ENCODE data around the gene TSPOAP1. TPM values are rescaled to one million over a fixed set of nuclear protein-coding genes. Genes with fewer than 3 reads are reported as not detected.

Gene TSPOAP1
- total and polyA plus RNA-seq, 3 donors from 2014 or later: 7.2 to 13.0 (median 8.2) TPM

DNA sequence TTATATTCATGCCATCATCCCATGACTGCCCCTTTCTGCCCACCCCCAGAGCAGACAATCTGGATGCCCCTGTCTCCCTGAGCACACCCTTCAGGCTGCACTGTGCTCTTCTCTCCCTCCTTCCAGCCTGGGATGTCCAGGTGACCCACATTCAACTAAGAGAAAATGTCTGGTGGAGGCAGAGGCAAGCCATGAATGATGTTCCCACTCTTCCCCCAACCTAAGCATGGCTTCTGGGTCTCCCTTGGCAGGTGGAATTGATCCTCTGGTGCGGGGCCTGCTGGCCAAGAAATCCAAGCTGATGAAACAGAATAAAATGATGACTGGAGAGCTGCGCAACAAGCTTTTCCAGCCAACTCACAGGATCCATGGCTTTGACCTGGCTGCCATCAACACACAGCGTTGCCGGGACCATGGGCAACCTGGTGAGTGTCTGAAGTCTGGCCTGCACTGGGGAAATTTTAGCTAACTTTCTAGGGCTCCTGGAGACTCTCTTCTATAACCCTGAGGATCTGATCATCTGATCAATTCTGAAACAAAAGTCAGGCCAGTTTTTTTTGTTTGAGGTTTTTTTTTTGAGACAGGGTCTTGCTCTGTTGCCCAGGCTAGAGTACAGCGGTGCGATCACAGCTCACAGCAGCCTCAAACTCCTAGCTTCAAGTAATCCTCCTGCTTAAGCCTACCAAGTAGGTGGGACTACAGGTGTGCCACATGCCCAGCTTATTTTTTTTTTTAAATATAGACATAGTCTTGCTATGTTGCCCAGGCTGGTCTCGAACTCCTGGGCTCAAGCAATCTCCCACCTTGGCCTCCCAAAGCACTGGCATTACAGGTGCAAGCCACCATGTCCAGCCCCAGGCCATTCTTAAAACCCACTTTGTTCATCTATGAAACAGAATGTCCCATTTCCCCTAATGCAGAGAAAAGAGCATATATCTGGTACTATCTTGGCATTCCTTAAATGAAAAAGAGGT lies 62.4 kb downstream of the TSPOAP1 start:
- Histone ChIP-seq H3K36me3 (ENCODE audit: low read depth, missing control alignments) (no peaks in the 10 kb centered on the region), H3K27ac (no peak overlapping the region), H3K4me1 (no peaks in the 10 kb centered on the region), H3K9me3 (no peaks in the 10 kb centered on the region), H3K4me3 (no peak overlapping the region), H3K27me3 (no peaks in the 10 kb centered on the region)
- no peak for TF ChIP-seq POLR2A (IDR thresholded peaks at IDR 0.05)
- TF ChIP-seq, protein P1, sequence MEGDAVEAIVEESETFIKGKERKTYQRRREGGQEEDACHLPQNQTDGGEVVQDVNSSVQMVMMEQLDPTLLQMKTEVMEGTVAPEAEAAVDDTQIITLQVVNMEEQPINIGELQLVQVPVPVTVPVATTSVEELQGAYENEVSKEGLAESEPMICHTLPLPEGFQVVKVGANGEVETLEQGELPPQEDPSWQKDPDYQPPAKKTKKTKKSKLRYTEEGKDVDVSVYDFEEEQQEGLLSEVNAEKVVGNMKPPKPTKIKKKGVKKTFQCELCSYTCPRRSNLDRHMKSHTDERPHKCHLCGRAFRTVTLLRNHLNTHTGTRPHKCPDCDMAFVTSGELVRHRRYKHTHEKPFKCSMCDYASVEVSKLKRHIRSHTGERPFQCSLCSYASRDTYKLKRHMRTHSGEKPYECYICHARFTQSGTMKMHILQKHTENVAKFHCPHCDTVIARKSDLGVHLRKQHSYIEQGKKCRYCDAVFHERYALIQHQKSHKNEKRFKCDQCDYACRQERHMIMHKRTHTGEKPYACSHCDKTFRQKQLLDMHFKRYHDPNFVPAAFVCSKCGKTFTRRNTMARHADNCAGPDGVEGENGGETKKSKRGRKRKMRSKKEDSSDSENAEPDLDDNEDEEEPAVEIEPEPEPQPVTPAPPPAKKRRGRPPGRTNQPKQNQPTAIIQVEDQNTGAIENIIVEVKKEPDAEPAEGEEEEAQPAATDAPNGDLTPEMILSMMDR (IDR thresholded peaks at IDR 0.05): no peak
- no peak for DNase-seq
- WGBS, 2 donors: 94 to 97% methylated on average over 7 of the region's 7 CpGs
- intact Hi-C loops (cut with DNase I; ENCODE audit: low total_unique reads): no loop called here

DNA sequence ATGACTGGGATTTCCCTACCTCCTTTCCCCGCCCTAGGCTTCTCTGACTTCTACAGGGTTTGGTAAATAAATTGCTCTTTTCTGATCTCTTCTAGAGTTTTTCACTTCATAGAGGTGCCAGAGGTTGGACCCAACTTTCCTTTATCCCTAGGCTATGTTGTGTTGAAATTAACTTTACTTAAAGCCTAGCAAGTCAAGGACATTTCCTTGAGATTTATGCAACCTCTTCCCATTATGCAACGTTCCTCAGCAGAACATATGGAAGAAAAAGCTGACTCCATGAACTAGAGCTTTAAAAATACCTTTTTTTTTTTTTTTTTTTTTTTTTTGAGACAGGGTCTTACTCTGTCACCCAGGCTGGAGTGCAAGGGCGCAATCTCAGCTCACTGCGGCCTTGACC lies 63.3 kb downstream of the TSPOAP1 start:
- intact Hi-C loops (cut with DNase I; ENCODE audit: low total_unique reads): no loop called here
- H3K9me3 ChIP-seq: no peaks in the 10 kb centered on the region
- H3K4me3 ChIP-seq: no peak overlapping the region
- WGBS, 2 donors: 77 to 83% methylated on average over 4 of the region's 4 CpGs
- H3K4me1 ChIP-seq: no peaks in the 10 kb centered on the region
- TF ChIP-seq, protein P1 (IDR thresholded peaks at IDR 0.05): no peak
- no peak for TF ChIP-seq POLR2A (IDR thresholded peaks at IDR 0.05)
- no peaks in the 10 kb centered on the region for H3K27me3 ChIP-seq
- no peaks in the 10 kb centered on the region for H3K36me3 ChIP-seq (ENCODE audit: low read depth, missing control alignments)
- H3K27ac ChIP-seq: no peak overlapping the region
- no peak for DNase-seq

DNA sequence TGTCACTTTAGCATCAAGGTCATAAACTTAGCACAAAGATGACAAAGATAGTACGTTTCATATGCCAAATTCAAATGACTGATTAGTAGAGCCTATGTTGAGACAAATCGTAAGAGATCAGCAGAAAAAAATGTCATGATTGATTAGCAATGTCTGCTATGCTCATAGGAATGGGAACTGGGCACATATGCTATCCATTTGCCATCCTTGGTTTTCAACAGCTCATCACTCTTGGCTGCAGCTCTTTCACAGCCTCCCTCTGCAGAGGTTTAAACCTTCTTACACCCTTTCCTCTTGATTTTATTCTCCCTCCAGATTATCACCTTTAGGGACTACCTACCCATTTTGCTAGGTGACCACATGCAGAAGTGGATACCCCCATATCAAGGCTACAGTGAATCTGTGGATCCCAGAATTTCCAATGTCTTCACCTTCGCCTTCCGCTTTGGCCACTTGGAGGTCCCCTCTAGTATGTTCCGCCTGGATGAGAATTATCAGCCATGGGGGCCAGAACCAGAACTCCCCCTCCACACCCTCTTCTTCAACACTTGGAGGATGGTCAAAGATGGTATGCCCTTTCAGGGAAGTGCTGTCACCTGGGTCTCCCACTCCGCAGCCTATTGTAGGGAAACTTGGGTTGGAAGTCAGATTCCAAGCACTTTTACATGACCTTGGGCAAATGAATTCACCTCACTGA lies 64.0 kb downstream of the TSPOAP1 start:
- no peak overlapping the region for H3K27ac ChIP-seq
- H3K36me3 ChIP-seq (ENCODE audit: low read depth, missing control alignments): no peaks in the 10 kb centered on the region
- WGBS, 2 donors: 84 to 87% methylated on average over 6 of the region's 6 CpGs
- H3K9me3 ChIP-seq: no peaks in the 10 kb centered on the region
- intact Hi-C loops (cut with DNase I; ENCODE audit: low total_unique reads): no loop called here
- H3K4me3 ChIP-seq: no peak overlapping the region
- H3K4me1 ChIP-seq: no peaks in the 10 kb centered on the region
- no peak for DNase-seq
- TF ChIP-seq POLR2A (IDR thresholded peaks at IDR 0.05): no peak
- TF ChIP-seq, protein P1 (IDR thresholded peaks at IDR 0.05): no peak
- H3K27me3 ChIP-seq: no peaks in the 10 kb centered on the region

DNA sequence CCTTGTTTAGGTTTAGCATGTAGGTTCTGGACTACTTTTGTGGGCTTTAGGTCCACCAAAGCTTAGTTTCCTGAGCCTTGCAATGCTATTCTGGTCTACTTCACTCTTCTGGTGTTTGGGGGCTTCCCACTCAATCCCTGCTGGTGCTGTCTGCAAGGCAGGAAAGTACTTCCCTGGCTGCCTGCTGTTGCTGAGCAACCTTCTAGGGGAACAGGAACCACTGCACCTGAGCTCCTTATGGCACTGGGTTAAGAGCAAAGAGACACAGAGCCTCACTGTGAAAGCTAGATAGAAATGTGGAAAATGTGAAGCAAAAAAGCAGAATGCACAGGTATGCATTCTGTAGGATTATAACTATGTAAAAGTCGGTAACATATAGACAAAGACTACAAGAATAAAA lies 64.8 kb downstream of the TSPOAP1 start:
- Histone ChIP-seq H3K4me1 (no peaks in the 10 kb centered on the region), H3K4me3 (no peak overlapping the region), H3K36me3 (ENCODE audit: low read depth, missing control alignments) (no peaks in the 10 kb centered on the region), H3K9me3 (no peaks in the 10 kb centered on the region), H3K27me3 (no peaks in the 10 kb centered on the region), H3K27ac (no peak overlapping the region)
- DNase-seq: no peak
- TF ChIP-seq, protein P1 (IDR thresholded peaks at IDR 0.05): no peak
- TF ChIP-seq POLR2A (IDR thresholded peaks at IDR 0.05): no peak
- intact Hi-C loops (cut with DNase I; ENCODE audit: low total_unique reads): no loop called here
- 89 to 96% methylated on average over 1 of the region's 1 CpG for WGBS, 2 donors

Measured in testis (tissue), 3 donors.